ENCODE results near the gene OR14K1.
"Not testable (repeated sequence)": the region's sequence is repeated elsewhere in the genome, so short reads cannot be mapped to it uniquely, and the experiment has no call there.

The OR14K1 gene, protein sequence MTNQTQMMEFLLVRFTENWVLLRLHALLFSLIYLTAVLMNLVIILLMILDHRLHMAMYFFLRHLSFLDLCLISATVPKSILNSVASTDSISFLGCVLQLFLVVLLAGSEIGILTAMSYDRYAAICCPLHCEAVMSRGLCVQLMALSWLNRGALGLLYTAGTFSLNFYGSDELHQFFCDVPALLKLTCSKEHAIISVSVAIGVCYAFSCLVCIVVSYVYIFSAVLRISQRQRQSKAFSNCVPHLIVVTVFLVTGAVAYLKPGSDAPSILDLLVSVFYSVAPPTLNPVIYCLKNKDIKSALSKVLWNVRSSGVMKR

GRCh38 chr1:247738315-247738714, at the start of gene OR14K1:
TSS of gene OR14K1 (plus strand) at chr1:247738615. CDS start at chr1:247738615, 0 bp downstream.
- no peak for DNase-seq (ENCODE audit: extremely low read depth in 1 of 2, low read depth in 1 of 2)

GRCh38 chr1:247701338-247701737, 37.1 kb upstream of the OR14K1 start:
- no peak for DNase-seq (ENCODE audit: extremely low read depth in 1 of 2, low read depth in 1 of 2)

GRCh38 chr1:247710681-247711080, 27.7 kb upstream of the OR14K1 start:
- not testable (repeated sequence) for DNase-seq (ENCODE audit: extremely low read depth in 1 of 2, low read depth in 1 of 2)

GRCh38 chr1:247713753-247714152, 24.7 kb upstream of the OR14K1 start:
- DNase-seq (ENCODE audit: extremely low read depth in 1 of 2, low read depth in 1 of 2), result no peak

- no peak for DNase-seq (ENCODE audit: extremely low read depth in 1 of 2, low read depth in 1 of 2)
Measured at GRCh38 chr1:247716546-247716945, 21.9 kb upstream of the OR14K1 start, which contains the start of gene OR6F1. TSS of gene OR6F1 (minus strand) at chr1:247716646. CDS start at chr1:247712755, 3,891 bp downstream.

- no peak for DNase-seq (ENCODE audit: extremely low read depth in 1 of 2, low read depth in 1 of 2)
Measured at GRCh38 chr1:247721222-247721621, 17.2 kb upstream of the OR14K1 start.

DNA sequence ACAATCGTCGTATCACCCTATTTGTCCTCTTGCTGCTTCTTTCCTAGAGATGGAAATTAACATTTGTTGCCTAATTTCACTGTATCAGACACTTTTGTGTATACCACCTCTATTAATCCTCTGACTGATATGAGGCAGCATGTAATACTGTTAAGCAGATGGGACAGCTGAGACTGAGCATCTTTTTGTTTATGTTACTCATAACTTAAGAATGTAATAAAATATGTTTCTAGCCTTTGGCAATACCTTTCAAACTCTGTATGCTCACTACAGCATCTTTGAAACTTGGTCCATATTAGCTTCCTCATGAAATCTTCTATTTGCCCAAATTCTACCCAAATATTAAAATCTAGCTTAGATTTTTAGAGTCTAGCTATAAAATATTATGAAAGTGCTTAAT, 2.3 kb downstream of the OR14K1 start:
- no peak for DNase-seq (ENCODE audit: extremely low read depth in 1 of 2, low read depth in 1 of 2)

- DNase-seq (ENCODE audit: extremely low read depth in 1 of 2, low read depth in 1 of 2), result no peak
Measured at GRCh38 chr1:247741756-247742155, 3.3 kb downstream of the OR14K1 start.

- DNase-seq (ENCODE audit: extremely low read depth in 1 of 2, low read depth in 1 of 2), result not testable (repeated sequence)
Measured at GRCh38 chr1:247742215-247742760, 3.9 kb downstream of the OR14K1 start.

DNA sequence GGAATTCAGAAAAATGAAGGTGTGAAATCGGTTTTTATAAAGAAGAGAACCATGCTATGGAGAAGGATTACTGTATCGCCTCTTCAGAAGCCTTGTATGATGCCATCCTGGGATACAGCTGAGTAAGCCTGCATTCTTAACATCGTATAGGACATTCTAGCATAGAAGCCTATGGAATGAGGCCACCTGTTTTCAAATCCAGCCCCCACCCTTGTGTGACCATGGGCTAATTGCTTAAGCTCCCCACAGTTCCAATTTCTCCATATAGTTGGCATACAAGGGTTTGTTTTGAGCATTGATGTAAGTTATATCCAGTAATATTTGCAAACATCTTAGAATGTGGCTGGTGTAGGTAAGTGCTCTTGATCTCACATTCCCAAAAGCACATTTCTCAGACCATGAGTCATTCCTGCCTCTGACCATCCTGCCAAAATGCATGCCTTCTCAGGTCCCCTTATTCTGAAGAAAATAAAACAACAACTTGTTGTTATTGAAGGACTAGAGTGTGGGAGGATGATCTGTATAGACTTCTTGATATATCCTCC, 8.0 kb downstream of the OR14K1 start:
- no peak for DNase-seq (ENCODE audit: extremely low read depth in 1 of 2, low read depth in 1 of 2)

DNA sequence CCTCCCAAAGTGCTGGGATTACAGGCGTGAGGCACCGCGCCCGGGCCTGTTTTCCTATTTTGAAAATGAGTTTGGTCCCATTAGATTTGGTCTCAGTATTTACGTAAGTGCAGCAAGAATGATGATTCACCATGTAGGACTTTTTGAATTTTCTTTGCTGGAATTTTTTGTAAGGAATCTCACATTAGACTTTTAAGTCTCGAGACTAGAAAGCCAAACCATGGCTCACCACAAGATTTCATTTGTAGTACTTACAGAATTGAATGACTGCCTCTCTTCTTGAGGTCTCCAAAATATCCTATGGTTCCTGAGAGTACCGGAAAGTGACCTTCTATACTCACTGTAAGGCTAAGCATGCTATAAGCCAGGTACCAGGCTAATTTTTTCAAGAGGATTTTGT, 9.2 kb downstream of the OR14K1 start:
- DNase-seq (ENCODE audit: extremely low read depth in 1 of 2, low read depth in 1 of 2), result no peak

GRCh38 chr1:247748041-247748440, 9.6 kb downstream of the OR14K1 start, which contains the start of gene OR14A2:
TSS of gene OR14A2 (minus strand) at chr1:247748141.
- DNase-seq (ENCODE audit: extremely low read depth in 1 of 2, low read depth in 1 of 2), result no peak

- no peak for DNase-seq (ENCODE audit: extremely low read depth in 1 of 2, low read depth in 1 of 2)
Measured at GRCh38 chr1:247749870-247750269, 11.5 kb downstream of the OR14K1 start.

DNA sequence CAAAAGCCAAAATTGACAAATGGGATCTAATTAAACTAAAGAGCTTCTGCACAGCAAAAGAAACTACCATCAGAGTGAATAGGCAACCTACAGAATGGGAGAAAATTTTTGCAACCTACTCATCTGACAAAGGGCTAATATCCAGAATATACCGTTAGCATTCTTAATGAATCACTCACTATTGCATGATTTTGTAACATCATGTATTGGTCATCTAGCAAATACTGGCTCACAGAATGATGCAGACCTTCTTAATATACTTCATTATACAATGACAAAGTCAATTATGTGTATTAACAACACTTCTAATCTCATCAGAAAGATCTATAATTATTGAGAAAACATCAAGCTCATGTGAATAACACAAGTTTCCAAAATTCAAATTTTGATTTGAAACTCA, 15.9 kb downstream of the OR14K1 start:
- not testable (repeated sequence) for DNase-seq (ENCODE audit: extremely low read depth in 1 of 2, low read depth in 1 of 2)

DNA sequence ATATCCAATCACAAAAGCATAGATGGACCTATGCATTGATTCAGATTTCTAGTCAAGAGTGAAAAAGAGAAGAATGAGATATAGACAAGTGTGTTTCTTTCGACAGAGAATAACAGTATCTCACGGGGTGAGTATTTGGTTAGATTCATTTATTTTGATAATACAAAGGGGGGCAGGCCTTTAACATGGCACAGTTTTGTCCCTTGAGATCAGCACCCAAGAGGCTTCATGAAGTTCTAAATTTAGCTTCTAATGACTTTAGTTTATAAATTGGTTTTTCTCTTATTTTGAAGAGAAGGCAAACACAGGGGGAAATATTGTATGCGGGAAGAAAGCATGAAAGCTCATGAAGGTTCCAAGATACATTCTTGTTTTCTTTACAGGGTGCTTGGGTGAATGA, 22.0 kb downstream of the OR14K1 start, which contains the start of gene OR1C1:
Gene OR1C1 (minus strand): TSS at position 101 of the 400 bp plus-strand sequence. CDS start 2,150 bp downstream, outside the sequence.
- no peak for DNase-seq (ENCODE audit: extremely low read depth in 1 of 2, low read depth in 1 of 2)

DNA sequence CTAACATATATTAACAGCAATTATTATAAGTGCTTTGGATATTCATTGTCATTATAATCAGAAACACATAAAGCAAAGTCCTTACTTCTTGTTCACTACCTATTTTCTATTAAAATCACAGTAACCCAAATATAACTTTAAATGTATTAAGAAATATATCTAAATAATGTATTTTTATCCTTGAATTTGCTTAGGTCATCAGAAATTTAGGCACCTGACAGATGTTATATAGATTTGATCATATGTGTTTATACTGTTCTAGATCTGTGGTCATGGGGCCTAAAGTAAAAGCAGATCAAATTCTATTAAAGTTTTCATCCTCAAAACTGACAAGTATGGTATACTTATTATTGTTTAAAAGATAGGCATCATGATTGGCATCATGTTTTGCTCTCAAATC, 31.2 kb downstream of the OR14K1 start:
- no peak for DNase-seq (ENCODE audit: extremely low read depth in 1 of 2, low read depth in 1 of 2)
